ENCODE results near the gene ZNF584.

The ZNF584 gene

GRCh38 chr19:58385891-58386575, 22.4 kb upstream of the ZNF584 start:
- DNase-seq (ENCODE audit: low spot score), result no peak

DNA sequence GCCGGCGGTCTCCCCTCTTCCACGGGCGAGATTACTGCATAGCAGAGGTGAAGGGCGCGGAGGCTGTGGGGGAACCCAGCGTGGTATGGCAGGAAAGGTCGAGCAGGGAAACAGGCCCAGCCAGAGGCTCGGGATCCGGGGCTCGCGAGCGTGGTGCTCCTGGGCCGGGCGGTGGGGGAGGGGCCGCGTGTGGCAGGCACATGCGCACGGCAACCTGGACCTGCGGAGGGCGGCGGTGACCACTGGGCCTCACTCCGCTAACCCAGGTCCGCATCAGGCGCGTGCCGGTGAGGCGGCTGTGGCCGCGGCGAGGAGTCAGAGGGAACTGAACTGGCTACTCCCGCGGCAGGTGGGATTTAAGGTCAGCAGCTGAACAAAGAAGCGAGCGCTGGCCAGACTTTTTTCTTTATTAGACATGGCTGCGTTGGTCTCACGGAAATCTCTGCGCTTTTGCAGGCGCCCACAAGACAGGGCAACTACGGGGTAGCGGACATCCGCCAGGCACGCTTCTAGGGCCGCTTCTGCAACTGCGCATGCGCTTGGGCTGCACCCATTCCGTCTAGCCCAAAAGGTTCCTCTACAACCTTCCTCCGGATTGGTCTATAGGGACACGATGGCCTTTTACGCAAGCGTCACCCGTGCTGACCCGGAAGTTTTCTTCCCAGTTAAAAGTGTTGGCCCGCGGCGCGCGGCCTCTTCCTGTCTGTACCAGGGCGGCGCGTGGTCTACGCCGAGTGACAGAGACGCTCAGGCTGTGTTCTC, 21.7 kb upstream of the ZNF584 start, which contains the start of gene RPS5:
RPS5 (plus strand) TSS at position 694 of the 762 bp plus-strand sequence. CDS start 869 bp downstream, outside the sequence.
- DNase-seq (ENCODE audit: low spot score), result peak; percentile 94

GRCh38 chr19:58387338-58388174, 20.9 kb upstream of the ZNF584 start:
- peak; percentile 45 for DNase-seq (ENCODE audit: low spot score)

- DNase-seq (ENCODE audit: low spot score), result no peak
Observed at GRCh38 chr19:58388175-58388526, 20.3 kb upstream of the ZNF584 start.

DNA sequence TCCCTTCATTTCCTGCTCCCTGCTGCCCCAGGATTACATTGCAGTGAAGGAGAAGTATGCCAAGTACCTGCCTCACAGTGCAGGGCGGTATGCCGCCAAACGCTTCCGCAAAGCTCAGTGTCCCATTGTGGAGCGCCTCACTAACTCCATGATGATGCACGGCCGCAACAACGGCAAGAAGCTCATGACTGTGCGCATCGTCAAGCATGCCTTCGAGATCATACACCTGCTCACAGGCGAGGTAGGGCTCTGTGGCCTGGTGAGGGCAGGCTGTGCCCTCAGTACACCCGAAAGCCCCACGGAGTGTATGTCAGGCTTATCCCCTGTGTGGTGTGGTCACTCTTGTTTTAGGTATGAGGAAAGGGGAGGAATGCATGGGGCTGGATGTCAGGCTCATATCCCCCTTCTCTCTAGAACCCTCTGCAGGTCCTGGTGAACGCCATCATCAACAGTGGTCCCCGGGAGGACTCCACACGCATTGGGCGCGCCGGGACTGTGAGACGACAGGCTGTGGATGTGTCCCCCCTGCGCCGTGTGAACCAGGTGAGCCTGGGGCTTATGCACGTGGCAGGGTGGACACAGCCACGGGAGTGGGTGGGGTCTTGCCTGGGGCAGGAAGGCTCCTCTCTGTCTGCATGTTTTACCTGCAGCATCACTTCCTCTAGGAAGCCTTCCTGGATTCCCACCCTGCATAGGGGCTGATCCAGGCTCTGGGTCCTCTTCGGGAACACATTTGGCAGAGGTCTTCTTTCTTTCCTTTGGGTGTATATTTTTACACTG, 15.3 kb upstream of the ZNF584 start:
- DNase-seq (ENCODE audit: low spot score), result no peak

- no peak for DNase-seq (ENCODE audit: low spot score)
Observed at GRCh38 chr19:58393725-58394033, 14.8 kb upstream of the ZNF584 start.

DNA sequence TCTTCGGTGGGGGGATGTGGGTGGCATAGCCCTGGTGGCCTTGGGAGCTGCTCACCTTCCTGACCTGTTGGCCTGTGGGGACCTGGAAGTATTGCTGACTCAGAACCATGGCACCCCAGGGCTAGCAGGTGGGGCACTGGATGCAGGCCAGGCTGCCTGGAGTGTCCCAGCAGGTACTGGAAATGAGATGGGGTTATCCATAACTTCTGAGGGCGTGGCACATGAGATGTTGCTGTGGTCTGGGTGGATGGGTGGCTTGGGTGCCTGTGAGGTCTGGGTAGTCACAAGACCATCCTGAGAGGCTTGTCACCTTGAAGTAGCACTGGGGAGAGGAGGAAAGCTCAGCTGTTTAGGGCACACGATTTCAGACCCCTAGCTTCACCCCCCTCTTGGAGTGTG, 13.6 kb upstream of the ZNF584 start:
- DNase-seq (ENCODE audit: low spot score), result no peak

DNA sequence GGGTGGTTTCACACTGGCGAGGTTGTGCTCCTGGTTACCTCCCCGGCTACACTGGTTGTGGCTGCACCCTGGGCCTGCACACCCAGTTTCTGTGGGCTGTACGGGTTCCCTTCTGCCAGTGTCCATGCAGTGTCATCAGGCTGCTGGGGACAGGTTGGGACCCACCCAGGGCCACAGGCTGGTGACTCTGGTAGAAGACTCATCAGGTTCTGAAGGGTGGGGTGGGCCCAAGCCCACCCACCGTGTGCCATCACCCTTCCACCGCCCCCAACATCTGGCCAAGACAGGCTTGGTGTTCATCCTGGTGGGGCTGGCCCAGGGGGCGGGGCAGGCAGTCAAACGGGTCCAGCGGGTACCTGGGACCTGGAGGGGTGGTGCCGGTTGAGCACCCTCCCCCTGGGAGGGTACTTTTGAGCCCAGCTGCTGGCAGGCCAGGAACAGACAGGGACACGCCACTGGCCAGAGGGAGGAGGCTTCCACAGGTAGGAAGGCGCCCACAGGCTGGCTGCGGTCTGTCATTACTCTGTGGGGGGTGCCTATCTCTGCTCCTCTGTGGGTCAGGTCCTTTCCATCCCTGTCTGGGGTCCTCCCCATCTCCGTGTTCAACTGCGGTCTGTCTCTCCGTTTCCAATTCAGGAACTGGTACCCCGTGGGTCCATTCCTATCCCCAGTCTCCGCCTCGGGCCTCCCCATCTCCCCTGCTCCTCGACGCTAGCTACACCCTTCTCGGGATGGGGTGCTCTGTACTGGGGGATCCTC, 13.1 kb upstream of the ZNF584 start, which contains the start of gene RNF225:
RNF225 (plus strand) TSS at position 437 of the 759 bp plus-strand sequence. CDS start 434 bp downstream, outside the sequence.
- DNase-seq (ENCODE audit: low spot score), result no peak

DNA sequence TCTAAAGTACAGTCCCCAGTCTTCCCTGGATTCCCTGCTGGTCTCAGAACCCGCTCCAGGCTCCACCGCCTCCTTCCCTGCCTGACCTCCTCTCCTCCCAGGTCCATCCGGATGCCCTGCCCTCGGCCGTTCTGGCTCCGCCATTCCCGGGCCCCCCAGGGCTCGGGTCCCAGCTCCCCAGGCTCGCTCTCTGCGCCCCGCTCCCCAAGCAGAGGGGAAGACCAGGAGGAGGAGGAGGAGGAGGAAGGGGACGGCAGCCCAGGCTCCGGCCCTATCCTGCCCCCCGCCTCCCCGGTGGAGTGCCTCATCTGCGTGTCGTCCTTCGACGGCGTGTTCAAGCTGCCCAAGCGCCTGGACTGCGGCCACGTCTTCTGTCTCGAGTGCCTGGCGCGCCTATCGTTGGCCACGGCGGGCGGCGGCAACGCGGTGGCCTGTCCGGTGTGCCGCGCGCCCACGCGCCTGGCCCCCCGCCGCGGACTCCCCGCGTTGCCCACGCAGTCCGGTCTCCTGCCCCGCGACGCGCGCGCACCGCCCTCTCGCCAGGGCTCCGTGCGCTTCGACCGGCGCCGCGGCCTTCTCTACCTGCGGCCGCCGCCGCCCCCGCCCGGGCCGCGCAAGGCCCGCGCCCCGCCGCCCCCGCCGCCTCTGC, 12.3 kb upstream of the ZNF584 start:
- DNase-seq (ENCODE audit: low spot score), result no peak

DNA sequence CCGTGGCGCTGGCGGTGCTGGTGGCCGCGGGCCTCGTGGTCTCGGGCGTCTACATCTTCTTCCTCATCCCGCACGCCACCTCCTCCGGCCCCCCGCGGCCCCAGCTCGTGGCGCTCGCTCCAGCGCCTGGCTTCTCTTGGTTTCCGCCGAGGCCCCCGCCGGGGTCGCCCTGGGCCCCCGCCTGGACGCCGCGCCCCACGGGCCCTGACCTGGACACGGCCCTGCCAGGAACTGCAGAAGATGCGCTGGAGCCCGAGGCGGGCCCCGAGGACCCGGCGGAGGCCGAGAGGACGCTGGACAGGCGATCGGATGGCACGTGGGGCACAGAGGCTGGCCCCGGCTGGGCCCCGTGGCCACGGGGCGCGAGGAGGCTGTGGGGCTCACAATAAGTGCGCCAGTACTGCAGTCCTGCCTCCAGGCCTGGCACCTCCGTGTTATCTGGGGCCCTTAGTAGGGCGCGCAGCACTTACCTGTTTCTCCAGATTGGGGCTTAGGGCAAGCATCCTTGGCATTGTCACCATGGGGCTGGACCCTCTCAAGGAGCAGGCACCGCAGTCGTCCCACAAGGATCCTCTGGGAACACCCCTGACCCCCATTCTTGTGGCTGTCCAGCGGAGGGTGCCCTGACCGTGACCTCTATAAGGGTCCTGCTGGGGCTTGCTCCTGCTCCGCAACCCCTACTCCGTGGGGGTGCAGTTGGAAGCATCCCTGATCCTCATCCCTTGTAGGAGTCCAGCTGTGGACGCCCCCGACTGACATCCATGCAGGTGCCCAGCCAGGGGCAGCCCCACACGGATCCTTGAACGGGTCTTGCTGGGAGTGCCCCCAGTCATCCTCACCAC, 11.5 kb upstream of the ZNF584 start:
- DNase-seq (ENCODE audit: low spot score), result no peak

- peak; percentile 46 for DNase-seq (ENCODE audit: low spot score)
Observed at GRCh38 chr19:58397533-58398037, 10.9 kb upstream of the ZNF584 start.

GRCh38 chr19:58398087-58398486, 10.4 kb upstream of the ZNF584 start:
- no peak for DNase-seq (ENCODE audit: low spot score)

GRCh38 chr19:58398545-58398944, 9.9 kb upstream of the ZNF584 start:
- no peak for DNase-seq (ENCODE audit: low spot score)

DNA sequence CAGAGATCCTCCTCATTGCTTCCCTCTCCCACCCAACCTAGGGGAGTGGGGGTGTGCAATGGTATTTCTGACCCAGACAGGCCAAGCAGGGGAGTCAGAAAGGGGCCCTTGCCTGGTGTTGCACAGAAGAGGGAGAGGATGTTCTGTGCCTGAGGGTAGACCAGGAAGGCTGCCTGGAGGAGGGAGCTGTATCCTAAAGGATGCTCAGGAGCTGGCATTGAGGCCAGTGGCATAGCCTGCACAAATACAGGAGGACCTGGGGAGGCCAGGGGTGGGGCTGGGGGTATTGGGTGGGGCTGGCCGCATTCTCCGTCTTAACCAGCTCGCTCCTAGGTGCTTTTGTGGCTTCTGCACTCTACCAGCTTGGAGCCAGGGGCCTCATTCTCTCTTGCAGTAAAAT, 8.5 kb upstream of the ZNF584 start:
- no peak for DNase-seq (ENCODE audit: low spot score)

DNA sequence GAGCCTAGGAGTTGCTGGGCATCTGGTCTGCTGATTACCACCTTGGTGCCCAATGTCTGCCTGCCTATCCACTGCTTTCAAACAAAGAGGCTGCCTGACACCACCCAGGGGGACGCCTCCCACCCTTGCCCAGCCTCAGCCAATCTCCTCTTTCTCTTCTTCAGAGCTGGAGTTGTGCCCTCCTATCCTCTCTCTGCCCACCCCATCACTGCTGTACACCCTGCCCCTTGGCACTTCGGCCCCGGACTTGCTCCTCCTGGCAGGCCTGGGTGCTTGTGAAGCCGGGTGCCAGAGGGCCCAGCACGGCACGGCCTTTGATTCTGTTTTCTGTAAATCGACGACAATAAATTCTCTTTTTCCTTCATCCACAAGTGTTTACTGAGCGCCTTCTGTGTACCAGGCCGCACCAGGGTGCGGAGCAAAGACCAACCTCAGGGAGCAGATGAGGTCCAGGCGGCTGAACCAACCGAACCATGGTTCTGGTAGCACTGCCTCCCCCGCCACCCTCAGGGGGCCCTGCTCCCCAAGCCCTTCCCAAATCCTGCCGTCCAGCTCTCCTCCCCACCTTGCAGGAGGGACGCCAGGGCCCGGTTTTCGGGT, 8.0 kb upstream of the ZNF584 start:
- peak; percentile 52 for DNase-seq (ENCODE audit: low spot score)

DNA sequence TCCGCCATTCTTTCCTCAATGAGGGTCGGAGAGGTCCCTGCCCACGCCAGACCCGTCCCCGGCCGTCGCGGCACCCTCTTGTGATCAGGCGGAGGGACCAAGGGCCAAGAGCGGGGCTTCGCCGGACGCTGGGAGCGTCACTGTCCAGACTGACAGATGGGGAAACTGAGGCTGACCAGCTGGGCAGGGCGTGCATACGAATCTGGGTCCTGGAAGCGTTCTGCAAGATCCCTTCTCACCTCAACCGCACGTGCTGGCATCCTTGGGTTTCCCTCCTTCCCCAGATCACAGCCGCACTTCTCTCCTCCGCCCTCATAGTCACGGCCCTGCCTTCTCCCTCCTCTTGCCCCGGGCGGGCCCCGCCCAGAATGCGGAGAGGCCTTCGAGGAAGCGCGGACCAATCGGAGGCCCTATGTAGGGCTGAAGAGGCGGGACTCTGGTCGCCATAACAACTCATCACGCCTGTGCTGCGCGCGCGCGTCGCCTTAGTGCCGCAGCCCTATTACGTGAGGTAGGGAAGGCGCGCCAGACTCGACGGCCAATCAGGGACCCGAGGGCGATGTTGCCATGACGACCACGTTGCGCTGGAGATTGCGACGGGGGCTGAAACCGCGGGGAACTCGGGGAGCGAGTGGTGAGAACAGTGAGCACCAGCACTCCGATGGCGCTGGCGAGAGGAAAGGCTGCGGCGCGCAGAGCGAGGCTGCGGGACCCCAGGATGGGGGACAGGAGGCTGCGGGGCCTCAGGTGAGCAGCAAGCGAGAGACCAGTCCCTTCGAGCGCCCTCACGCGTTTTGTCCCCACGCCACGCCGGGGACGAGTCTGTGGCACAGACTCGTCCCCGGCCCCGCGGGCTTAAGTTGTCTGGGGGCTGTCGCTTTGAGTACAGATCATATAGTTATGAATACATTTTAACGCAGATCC, 7.3 kb upstream of the ZNF584 start:
- DNase-seq (ENCODE audit: low spot score), result peak; percentile 100

DNA sequence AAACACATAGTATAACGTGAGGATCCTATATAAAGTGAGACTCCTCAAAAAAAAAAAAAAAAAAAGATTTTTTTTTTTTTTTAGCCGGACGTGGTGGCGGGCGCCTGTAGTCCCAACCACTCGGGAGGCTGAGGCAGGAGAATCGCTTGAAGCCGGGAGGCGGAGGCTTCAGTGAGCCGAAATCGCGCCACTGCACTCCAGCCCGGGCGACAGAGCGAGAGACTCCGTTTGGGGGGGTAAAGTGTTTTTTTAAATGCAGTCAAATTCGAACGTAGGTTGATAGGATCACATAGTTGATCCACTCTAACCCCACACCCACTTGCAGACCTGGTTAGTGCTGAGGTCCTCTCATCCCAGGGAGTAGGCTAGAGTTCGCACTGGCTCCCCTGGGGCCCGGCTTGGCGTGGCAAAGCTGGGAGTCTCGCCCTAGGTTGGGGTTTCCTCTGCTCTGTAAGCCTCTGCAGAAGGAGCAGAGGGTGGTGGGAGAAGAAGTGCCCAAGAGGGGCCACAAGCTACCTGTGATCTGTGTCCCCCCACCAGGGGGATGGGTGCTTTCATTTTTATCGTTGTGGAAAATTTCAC, 6.5 kb upstream of the ZNF584 start:
- peak; percentile 48 for DNase-seq (ENCODE audit: low spot score)
